Stimulated activated naive CD8-positive, alpha-beta T cell treated with anti-CD3 and anti-CD28 coated beads, Interleukin-15, Interleukin-2, amounts not matched to agents 100 U/mL and 50 U/mL, for 24 hours (primary cell): Measurements from ENCODE around the gene NTMT1.
"Not testable (repeated sequence)": the region's sequence is repeated elsewhere in the genome, so short reads cannot be mapped to it uniquely, and the experiment has no call there.

Source experiments
- ATAC-seq: fragments of 150-1000 bp; cut with Tn5 transposase; one replicate; pipeline ENCODE4 v1.10.0; 2021
- DNase-seq: peaks from one replicate; pipeline ENCODE4 v3.0.0; 2021

Gene NTMT1

DNA sequence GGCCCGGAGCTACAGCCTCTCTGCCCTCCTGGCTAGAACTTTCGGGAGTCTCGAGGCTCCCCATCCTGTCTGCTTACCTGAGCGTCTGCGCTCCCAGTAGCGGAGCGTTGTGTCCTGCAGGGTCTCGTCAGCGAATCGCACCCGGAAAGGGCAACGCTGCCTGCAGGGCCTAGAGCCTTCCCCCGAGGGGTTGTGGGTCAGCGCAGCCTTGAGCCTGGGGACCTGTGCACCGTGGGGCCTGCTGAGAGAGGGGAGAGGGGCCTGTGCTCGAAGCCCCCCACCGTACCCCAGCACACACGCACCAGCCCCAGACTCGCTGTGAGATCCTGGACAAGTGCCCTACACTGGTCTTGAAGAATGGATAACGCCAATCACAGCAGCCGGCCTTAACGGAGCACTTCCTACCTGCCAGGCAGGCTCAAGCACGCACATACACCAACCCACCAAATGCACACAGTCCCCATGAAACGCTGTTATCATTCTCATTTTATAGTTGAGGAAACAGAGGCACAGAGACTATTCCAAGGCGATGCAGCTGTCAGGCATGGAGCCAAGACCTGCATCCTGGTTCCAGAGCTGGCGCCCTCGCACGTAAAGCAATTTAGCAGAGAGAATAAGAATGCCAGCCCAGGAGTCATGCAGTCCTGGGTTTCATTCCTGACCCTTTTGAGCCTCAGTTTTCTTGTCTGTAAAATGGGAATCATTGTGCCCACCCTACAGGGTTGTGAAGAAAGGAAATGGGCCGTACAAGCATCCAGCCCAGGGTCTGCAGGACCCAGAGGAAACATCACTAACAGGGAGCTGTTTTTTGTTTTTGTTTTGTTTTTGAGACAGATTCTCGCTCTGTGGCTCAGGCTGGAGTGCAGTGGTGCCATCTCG, 10.3 kb upstream of the NTMT1 start:
- ATAC-seq: no peak
- DNase-seq: no peak

DNA sequence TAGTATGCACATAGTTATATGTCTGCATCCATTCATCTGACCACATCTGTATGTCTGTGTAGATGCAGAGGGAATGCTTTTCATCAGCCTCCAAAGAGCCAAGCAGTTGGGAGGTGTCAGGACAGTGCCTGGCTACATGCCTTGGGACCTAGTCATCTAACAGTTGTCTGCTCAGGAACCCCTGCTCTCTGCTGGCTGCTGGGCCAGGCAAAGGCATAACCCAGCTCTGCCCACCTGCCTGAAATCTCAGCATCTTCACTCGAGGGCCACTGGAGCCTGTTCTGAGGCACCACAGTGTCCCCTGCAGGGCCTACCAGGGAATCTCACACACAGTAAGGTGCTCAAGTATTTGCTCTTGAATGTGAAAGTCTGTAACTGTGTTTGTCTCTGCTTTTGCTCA, 8.8 kb upstream of the NTMT1 start:
- DNase-seq (peak; percentile 27), ATAC-seq (no peak)

DNA sequence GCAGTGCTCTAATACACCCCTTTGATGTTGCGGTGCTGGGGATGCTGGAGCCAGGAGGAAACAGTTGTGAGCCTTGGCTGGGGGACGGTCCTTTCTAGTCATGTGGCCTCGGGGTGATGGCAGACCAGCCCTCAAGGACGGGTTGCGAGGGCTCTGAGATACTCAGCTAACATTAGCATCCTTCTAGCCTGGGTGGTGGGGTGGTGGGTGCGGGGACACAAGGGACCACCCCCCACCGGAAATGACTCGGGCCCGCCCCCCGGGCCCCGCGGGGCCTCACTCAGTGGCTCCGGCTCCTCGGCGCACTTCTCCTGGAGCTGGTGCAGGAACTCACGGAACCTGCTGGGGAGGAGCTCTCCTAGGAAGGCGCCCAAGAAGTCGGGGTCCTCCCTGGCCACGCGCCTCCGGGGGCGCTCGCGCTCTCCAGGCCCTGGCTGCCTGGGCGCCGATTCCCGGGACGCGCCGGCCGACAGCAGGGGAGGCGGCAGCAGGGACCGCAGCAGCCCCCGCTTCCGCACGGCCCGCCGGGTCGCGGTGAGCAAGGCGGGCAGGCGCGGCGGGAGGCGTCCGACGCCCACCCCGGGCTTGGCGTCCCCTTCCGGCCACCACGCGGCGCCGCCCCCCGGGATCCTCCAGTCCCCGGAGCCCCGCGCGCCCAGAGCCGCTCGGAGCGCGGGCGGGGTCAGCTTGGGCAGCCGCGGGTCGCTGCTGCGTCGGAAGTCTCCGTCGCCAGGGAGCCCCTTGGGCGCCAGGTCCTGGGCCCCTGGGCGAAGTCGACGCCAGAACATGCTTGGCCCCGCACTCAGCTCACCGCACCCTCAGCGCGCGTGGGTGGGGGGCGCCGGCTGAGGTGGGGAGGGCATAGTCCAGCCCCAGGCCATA, 5.9 kb upstream of the NTMT1 start:
- ATAC-seq (no peak), DNase-seq (peak; percentile 40)

DNA sequence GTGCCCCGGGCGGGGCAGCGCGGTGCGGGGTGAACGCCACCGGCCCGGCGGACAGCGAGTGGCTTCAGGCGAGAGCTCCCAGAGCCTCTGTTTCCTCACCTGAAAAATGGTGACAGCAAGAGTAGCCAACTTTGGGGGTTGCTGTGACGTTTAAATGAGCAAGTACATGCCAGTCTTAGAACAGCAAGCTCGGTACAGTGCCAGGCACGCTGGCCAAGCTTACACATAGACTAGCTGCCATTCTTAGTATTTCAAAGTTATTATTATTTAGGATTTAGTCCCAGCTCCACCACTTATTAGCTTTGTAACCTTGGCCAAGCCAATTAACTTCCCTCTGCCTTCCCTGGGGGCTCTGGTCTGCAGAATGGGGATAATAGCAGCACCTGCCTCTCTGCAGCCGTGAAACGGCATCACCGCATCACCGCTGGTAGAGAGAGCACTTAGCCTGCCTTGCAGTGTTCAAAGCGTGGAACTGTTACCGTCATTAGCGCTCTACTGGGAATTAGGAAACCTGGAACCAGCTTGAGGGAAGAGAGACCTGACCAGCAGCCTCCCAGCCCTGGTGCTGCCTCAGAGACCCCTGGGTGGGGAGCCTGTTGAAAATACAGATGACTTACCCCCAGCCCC, 5.2 kb upstream of the NTMT1 start, which contains the start of gene C9orf50:
C9orf50 (minus strand) TSS at position 433 of the 627 bp plus-strand sequence. CDS start 527 bp downstream, outside the sequence.
- ATAC-seq (no peak), DNase-seq (no peak)

DNA sequence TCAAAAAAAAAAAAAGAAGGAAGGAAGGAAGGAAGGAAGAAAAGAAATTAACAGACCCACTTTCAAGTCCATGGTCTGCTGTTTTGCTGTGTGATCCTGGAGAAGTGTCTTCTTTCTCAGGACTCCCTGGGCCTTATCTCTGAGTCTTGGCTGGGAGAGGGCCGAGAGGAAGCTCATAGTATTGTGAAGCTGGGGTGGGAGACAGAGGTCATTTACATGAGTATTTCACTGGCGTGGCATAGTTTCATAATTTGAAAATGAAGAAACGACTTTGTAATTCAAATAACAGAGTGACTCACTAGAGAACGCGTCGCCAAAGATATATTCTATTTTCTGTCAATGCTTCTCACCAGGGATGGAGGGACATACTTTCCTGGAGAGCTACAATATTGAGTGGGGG, 2.6 kb upstream of the NTMT1 start:
- DNase-seq: no peak

DNA sequence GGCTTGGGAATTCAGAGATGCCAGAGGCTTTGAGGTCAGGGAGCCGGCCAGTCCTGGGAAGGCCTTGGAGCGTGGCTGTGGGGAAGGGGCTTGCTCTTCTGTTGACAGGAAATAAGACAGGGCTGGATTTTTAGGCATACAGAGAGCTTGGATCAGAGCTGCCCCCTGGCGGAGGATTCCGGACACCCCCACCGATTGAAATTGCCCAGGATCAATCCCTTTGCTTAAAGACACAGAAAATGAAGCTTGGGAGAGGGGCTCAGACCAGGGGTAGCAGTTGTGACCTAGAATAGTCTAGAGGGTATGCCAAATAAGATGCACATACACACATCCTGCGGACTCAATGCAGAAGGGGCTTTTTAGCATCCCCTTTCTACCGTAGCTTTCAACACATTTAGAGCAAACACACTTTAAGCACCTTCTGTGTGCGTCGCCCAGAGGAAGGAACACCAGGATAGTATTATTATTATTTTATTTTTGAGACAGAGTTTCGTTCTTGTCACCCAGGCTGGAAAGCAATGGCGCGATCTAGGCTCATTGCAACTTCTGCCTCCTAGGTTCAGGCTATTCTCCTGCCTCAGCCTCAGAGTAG, 1.7 kb upstream of the NTMT1 start:
- DNase-seq (peak; percentile 84), ATAC-seq (no peak)

More for the DNA sequence above, 2.6 kb upstream of the NTMT1 start:
- no peak for ATAC-seq

DNA sequence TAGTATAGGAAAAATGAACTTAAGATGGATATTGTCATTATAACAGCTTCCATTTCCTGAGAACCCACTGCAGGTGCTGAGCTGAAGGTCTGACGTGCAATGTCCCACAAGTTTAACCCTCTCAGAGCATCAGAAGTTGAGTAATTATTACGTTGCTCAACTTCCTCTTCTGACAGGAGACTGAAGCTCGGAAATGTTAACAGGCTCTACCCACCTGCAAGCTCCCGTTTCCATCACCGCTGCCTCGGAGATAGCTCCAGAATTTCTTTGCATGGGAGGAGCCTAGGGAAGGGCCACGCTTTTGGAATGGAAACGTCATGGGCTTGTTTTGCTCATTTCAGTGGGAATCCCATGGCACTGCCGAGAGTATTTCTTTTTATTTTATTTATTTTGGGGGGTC, 1.0 kb upstream of the NTMT1 start:
- peak; percentile 49 for ATAC-seq
- no peak for DNase-seq

DNA sequence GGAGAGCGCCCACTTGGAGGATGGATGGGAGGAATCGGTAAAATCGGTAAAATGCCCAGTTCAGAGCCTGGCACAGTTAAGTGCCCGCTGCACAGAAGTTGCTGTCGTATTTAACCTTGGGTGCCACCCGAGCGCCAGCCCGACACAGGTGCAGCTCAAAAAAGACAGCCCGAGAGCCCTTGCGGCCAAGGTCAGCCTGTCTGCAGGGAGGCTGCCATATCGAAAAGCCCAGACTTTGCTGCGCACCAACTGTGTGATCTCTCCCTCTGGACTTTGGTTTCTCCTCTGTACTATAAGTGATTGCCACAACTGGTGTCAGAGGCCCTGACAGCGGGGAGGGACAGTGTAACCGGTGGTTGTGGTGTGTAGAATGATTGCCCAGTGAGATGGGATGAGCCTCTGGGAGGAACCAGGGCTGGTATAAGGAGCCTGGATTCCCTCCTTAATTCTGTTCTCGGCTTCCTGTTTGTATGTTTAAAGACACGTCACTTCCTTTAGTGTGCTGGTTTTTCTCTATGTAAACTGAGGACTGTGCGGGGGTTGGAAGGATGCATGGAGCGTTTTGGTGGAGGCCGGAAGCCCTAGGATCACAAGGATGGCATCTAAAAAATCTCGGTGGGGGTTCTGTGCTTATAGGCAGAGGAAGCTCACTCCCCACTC, 792 bp downstream of the NTMT1 start:
- ATAC-seq: no peak
- DNase-seq: no peak

DNA sequence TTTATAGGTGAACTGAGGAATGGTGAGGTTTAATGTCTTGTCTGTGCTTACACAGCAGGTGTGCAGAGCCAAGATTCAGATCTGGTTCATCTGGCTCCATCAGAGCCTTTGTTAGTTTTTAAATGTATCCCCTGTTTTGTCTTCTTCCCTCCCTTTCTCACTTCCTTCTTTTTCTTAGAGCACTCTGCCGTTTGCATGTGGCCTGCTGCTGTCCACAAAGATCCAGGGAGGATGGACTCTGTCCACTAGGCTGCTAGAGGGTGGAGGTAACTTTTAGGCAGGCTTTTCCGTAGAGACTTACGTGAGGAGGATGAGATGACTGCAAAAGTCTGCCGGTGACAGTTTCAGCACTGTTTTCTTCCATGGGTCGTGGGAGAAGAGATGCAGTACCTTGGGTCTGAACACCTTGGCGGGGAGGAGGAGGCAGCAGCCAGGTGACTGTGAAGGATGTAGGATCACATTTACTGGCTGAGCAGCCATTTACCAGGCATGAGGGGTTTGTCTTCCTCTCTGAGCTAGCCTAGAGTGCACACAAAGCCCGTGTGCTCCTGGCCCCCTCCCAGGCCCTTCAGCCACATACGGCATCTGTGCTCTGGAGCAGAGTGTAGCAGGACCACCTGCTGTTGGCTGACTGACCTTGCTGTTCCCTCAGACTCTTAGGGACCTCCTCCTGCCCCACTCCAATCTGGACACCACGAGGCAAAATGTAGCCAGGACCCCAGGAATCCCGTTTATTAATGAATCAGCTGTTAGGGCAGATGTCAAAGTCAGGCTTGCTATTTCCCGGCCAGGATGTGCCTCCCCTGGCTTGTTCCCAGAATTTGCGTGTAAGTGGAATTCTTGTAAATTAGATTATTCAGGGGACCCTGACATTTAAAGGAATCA, 1.8 kb downstream of the NTMT1 start:
- DNase-seq (no peak), ATAC-seq (no peak)

DNA sequence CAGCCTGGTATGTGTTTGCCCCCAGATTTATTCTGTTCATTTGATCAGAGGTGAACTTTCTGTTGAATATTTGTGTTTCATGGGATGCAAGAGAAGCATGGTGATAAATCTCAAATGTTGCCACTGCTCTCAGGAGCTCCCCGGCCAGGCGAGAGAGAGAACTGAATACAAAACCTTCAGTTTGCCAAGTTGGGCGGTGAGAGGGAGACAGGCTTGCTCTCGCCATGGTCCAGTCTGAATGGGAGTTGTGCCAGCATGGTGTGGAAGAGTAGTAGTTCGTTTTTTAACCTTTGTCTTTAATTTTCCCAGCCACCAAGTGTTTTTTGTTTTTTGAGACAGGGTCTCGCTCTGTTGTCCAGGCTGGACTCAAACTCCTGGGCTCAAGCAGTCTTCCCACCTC, 2.7 kb downstream of the NTMT1 start:
- no peak for ATAC-seq

DNA sequence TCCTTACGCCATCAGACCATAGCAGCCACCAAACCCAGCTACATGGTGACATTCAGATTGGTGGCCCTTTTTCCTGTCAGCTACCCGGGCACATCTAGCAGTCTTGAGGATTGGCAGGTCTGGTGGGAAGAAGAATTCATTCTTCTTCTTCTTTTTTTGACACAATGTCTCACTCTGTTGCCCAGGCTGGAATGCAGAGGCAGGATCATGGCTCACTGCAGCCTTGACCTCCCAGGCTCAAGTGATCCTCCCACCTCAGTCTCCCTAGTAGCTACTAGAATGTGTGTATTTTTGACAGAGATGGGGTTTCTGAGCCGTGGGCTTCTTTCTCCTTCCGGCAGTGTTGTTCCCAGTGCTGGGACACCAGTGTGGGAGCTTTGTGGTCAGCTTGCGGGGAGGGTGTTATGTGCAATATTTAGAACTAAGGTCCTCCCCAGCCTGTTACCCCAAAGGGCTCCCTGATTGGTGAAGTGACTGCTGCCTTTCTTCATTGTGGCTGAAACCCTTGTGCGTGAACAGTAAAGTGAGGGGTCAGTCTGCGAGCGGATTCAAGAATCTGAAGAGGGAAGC, 3.4 kb downstream of the NTMT1 start:
- no peak for DNase-seq
- no peak for ATAC-seq

More for the DNA sequence above, 2.7 kb downstream of the NTMT1 start:
- no peak for DNase-seq

DNA sequence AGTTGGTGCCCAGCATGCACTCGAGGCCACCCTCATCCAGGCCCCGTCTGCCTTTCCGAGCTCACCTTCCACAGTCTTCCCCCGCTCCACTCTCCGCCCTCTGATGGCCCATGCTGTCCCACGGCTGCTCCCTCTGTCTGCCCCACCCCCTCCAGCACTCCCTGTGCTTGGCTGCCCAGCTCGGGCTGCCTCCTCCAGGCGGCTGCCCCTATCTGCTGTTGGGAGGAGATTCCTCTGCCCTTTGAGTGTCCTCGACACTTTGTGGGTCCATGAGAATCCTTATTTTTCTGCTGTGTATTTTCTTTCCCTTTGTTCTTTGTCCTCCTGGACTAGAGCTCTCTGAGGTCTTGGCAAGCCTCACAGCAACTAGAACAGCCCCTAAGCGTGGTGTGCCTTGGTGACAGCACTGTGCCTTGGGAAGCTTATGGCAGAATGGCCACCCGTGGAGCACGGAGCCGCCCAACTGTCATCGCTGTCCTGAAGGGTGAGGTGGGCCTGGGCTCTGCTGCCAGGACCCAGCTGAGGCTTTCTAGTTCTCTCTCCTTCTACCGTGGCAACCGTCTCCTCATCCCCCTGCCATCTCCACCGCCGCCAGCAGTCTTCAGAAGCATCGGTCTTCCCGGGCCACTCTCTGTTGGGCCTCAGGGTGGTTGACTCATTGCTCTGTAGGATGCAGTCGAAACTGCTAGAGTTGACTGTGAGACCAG, 5.2 kb downstream of the NTMT1 start:
- no peak for DNase-seq
- no peak for ATAC-seq

DNA sequence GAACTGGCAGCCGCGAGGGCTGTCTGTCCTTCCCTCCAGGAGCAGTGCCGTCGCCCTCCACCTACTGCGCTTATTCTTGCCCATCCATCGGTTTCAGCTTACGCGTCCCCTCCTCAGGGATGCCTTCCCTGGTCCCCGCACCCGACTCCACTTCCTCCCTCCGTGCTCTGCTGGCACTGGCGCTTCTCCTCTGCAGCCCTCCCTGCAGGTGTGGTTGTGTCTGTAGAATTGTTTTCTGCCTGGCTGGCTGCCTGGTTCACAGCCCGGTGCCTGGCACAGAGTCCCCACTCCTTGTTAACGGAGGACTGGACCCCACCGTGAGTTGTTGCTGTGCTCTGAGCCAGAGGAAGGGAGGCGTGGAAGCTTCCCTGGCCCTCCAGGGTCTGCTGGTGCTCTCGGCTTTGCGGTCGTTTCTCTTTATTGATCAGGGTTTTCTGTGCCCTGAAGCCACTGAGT, 5.7 kb downstream of the NTMT1 start:
- no peak for DNase-seq
- no peak for ATAC-seq

DNA sequence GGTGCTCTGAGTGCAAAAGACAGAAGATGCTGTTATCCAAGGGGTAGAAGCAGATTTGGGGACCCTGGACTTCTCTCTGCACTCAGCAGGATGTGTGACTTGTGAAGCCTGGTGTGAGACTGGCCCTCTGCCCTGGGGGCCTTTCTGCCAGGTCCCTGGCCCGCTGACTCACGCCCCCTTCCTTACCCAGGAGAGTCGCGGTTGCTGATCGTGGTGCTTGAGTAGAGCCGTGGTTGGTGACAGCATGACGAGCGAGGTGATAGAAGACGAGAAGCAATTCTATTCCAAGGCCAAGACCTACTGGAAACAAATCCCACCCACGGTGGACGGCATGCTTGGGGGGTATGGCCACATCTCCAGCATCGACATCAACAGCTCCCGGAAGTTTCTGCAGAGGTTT, 6.5 kb downstream of the NTMT1 start:
- no peak for DNase-seq
- ATAC-seq: no peak

DNA sequence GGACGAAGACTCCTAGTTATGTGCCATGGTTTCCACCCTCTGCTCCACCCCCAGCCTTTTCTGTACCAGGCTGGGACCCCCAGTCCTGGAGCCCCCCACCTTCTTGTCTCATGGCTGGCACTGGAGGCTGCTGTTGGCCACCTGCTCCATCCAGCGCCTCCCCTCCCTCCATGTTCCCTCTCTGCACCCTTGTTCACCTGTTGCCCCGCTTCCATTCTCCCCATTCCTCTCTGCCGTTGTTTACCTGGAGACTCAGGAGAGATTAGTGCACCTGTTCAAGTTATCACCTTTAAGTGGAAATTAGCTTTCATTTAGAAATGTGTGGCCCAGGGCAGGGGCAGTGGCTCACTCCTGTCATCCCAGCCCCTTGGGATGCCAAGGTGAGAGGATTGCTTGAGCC, 7.2 kb downstream of the NTMT1 start:
- DNase-seq (no peak), ATAC-seq (no peak)

DNA sequence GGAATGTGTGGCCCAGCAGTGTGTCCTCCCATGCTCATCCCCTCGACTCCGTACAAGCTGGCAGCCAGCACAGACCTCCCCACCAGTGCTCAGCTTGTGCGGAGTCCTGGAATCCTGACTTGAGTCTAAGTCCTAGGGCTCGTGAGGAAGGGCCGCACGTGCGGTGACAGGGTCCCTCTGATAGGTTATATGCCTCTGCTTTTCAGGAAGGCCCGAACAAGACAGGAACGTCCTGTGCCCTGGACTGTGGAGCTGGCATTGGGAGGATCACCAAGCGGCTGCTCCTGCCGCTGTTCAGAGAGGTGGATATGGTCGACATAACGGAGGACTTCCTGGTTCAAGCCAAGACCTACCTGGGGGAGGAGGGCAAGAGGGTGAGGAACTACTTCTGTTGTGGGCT, 7.9 kb downstream of the NTMT1 start:
- DNase-seq (no peak), ATAC-seq (no peak)

DNA sequence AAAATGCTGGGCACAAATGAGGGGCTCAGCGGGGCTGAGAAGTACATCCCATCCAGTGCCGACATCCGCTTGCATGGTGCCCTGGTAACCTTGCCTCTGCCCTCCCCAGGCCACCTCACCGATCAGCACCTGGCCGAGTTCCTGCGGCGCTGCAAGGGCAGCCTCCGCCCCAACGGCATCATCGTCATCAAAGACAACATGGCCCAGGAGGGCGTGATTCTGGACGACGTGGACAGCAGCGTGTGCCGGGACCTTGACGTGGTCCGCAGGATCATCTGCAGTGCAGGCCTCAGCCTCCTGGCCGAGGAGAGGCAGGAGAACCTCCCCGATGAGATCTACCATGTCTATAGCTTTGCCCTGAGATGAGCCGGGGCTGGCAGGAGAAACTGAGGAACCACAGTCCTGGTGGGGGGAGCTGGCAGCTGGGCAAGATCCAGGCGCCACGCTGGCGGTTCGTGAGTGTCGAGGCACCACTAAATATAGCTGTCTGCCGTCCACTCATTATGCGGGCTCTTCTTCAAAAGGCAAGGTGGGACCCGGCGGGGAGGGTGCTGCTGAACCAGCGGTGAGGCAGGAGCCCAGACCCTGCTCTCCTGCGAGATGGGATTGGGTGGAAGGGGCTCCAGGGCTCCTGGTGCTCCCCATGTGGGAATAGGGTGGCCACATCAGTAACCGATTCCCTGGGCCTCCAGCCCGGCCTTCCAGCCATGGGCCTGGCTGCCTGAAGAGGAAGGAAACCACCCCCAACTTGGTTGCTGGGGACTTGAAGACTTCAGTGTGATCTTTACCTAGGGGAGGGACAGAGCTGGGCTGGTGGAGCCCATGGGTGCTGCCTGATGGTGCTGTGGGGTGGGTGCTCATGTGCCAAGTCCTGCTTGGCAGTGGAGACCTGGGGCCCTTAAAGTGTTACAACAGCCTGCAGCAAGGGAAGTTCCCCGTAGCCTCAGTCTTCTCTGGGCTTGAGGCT, 9.4 kb downstream of the NTMT1 start:
- ATAC-seq: no peak
- no peak for DNase-seq

DNA sequence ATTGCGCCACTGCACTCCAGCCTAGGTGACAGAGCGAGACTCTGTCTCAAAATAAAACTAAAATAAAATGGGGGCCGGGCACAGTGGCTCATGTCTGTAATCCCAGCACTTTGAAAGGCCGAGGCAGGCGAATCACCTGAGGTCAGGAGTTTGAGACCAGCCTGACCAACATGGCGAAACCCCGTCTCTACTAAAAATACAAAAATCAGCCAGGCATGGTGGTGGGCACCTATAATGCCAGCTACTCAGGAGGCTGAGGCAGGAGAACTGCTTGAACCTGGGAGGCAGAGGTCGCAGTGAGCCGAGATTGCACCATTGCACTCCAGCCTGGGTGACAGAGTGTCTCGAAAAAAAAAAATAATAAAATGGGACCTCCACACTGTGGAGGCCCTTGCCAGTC, 10.4 kb downstream of the NTMT1 start:
- DNase-seq, ATAC-seq: not testable (repeated sequence)
